Erythroblast (primary cell): ENCODE data around the gene THSD4.
A peak's percentile ranks its signal among the peaks of the same experiment; 100 is the strongest.

ENCODE experiments used
- DNase-seq, 2 experiments: peaks; one replicate each; lab custom pipeline; 2025; lab: John Stamatoyannopoulos, UW
- GATA1 ChIP-seq: IDR thresholded peaks from 2 replicates; pipeline ENCODE4 v1.6.1; 2011; ENCODE audit warnings: low read depth, mild to moderate bottlenecking, control low read depth, low read length, moderate library complexity
- POLR2A ChIP-seq: IDR thresholded peaks from 2 replicates; pipeline ENCODE4 v1.6.1; 2011; ENCODE audit warnings: mild to moderate bottlenecking, low read length

The THSD4 gene

GRCh38 chr15:71785996-71786395, 670.7 kb downstream of the THSD4 start:
- DNase-seq: no peak
- TF ChIP-seq GATA1 (no peak), POLR2A (no peak)

GRCh38 chr15:71786673-71787072, 671.4 kb downstream of the THSD4 start:
- no peak for TF ChIP-seq POLR2A
- TF ChIP-seq GATA1: no peak

GRCh38 chr15:71788646-71789579, 673.6 kb downstream of the THSD4 start:
- DNase-seq: no peak
- TF ChIP-seq GATA1 (no peak), POLR2A (no peak)

More at GRCh38 chr15:71786673-71787072, 671.4 kb downstream of the THSD4 start:
- DNase-seq: no peak

- TF ChIP-seq POLR2A (no peak), GATA1 (no peak)
- DNase-seq: no peak
Observed at GRCh38 chr15:71789616-71790015, 674.3 kb downstream of the THSD4 start.

- DNase-seq: no peak
- no peak for TF ChIP-seq GATA1
- TF ChIP-seq POLR2A: no peak
Observed at GRCh38 chr15:71790081-71790480, 674.8 kb downstream of the THSD4 start.

DNA sequence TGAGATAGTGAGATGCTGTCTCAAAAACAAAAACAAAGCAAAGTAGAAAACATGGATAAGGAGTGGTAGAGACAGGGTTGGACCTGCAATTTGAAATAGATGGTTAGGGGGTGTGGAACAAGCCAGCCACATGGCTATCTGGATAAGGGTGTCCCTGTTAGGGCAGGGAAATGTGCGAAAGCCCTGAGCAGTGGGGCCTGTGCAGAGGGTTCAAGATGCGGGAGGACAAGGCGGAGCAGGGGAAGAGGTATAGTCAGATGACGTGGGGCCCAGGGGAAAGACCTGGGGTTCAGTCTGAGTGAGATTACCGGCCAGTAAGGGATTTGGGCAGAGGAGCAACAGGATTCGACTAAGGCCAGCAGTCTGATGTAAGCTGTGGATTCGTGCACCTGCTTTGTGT, 676.7 kb downstream of the THSD4 start:
- no peak for TF ChIP-seq POLR2A
- TF ChIP-seq GATA1: no peak
- no peak for DNase-seq

DNA sequence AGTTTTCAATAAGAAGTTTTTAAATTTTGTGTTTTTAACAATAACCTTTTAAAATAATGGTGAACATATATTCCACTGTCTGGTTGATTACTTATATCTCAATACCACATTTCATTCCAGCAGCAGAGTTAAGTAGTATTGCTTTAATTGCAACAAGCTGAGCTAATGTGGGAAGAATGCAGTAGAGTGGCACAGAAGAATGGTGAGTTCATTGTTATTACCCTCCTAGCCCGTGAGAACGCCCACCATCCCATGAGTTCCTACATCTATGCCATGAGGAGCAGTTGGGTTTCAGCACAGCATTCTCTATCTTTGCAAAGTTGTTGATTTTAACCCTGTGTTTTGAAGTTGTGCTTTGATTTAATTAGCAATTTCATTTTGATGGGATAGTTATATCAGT, 677.2 kb downstream of the THSD4 start:
- TF ChIP-seq GATA1 (no peak), POLR2A (no peak)
- DNase-seq: no peak

DNA sequence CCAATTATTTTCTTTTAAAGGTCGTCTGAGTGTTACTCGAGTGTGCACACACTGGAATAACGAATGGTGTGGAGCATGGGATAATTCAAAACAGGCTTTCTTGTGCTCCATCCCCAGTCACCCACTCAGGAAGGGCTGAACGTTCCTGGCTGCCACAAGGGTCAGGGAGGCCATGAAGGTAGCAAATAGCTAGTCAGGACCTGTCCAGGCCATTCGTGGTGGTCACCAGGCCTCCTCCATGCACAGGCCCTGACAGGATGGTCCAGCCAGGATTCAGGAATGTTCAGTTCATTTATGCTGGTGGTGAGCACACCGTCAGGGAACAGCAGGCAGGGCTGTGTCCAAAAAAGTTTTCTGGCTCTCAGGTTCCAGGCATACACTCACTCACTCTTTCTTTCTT, 683.4 kb downstream of the THSD4 start:
- no peak for DNase-seq
- TF ChIP-seq POLR2A (no peak), GATA1 (no peak)

GRCh38 chr15:71800190-71800589, 684.9 kb downstream of the THSD4 start:
- TF ChIP-seq GATA1: no peak
- TF ChIP-seq POLR2A: no peak
- DNase-seq: no peak

- peak; percentile 30 to 51 for DNase-seq
- TF ChIP-seq GATA1 (no peak), POLR2A (no peak)
Observed at GRCh38 chr15:71800835-71801745, 685.8 kb downstream of the THSD4 start.

DNA sequence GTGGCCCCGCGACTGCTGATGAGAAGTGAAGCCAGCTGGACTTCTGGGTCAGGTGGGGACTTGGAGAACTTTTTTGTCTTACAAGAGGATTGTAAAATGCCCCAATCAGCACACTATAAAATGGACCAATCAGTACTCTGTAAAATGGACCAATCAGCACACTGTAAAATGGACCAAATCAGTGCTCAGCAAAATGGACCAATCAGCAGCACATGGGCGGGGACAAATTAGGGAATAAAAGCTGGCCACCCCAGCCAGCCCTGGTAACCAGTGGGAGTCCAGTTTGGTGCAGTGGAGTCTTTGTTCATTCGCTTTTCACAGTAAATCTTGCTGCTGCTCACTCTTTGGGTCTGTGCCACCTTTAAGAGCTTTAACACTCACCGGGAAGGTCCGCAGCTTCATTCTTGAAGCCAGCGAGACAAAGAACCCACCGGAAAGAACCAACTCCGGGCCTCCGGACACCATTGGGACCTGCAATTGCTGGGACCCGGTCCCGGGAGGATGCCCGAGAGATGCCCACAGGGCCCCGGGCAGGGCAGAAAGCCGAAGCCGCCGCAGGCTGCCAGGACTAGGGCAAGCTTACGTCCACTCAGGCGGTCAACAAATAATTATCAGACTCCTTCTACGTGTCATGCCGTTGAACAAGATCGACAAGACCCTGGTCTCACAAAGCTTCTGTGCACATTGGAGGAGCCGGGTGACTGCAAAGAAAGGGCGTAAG, 686.8 kb downstream of the THSD4 start:
- TF ChIP-seq POLR2A (no peak), GATA1 (no peak)
- DNase-seq: no peak

DNA sequence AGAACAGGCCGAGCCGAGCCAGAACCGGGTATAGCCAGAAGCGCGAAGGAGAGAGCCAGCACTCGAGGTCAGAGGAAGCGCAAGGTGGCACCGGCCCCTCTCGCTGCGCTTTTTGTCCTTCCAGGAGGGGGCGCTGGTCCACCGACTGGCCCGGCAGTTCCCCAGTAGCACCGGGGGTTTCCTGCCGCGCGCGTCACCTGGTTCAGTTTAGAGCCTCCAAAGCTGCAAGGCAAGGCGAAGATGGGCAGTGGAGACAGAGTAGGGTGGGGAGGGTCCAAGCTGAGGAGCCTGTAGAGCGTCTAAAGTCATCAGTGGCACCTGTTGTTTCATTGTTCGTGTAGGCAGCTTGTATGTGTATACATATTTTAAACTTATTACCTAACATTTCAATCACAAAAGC, 687.5 kb downstream of the THSD4 start:
- peak; percentile 27 to 38 for DNase-seq
- no peak for TF ChIP-seq GATA1
- TF ChIP-seq POLR2A: no peak

DNA sequence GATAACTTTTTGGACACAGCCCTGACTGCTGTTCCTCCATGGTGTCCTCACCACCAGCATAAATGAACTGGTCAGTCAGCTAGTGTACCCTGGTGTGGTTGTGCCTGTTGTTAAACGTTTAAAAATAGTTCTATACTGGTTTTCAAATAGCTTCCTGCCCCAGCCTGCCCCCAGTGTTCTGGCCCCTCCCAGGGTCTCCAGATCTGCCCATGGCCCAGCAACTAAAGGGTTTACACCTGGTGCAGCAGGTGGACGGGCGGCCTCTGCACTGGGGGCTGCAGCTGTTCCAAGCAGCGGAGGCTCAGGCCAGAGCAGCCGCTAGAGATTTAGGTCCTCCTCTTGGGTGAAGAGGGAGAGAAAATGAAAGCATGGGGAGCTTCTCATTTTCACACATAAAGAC, 689.0 kb downstream of the THSD4 start:
- no peak for TF ChIP-seq POLR2A
- TF ChIP-seq GATA1: no peak

More for the DNA sequence above, 689.0 kb downstream of the THSD4 start:
- no peak for DNase-seq
